PC-3 (cell line): ENCODE data around the gene CDC42BPB. TPM values are rescaled to one million over a fixed set of nuclear protein-coding genes. Genes with fewer than 3 reads are reported as not detected.

Experiments used
- ATAC-seq: fragments of 200-7000 bp; cut with Tn5 transposase; 2 replicates; pipeline ENCODE4 v1.9.1; 2020; ENCODE audit warnings: mild to moderate bottlenecking, moderate library complexity
- BruUV-seq: library from RNA; stranded (reverse); fragments of 400-500 nt; replicated peaks from 2 replicates; lab custom pipeline; 2021; lab: Mats Ljungman, UMichigan
- CTCF ChIA-PET: fragments of 300-600 bp; sonication (Branson Sonifier 250); formaldehyde crosslinking; loops from one replicate; lab custom pipeline; 2022; ENCODE audit warnings: antibody characterized with exemption; lab: Charles Lee
- POLR2A ChIA-PET: fragments of 300-600 bp; sonication (Branson Sonifier 250); formaldehyde crosslinking; loops from one replicate; lab custom pipeline; 2022; ENCODE audit warnings: antibody characterized with exemption; ENCODE audit not compliant: unreplicated experiment; lab: Charles Lee
- DNase-seq: peaks from one replicate; pipeline ENCODE4 v3.0.0-alpha.2; 2015
- H2AFZ ChIP-seq: fragments of 300-600 bp; sonication (generic); 2 replicates; pipeline ENCODE4 v1.6.0; 2016; ENCODE audit warnings: antibody characterized with exemption, low read length
- H3F3A ChIP-seq: fragments of 300-600 bp; sonication (generic); one replicate; pipeline ENCODE4 v1.6.0; 2017; ENCODE audit warnings: antibody characterized with exemption, low read length, control low read depth, mild to moderate bottlenecking; ENCODE audit not compliant: unreplicated experiment
- H3K27ac ChIP-seq: fragments of 300-600 bp; sonication (generic); 2 replicates; pipeline ENCODE4 v1.5.1; 2016; ENCODE audit warnings: mild to moderate bottlenecking, low read length
- H3K27me3 ChIP-seq: fragments of 300-600 bp; sonication (generic); 2 replicates; pipeline ENCODE4 v1.6.1; 2016; ENCODE audit warnings: low read length, mixed read lengths
- H3K36me3 ChIP-seq: fragments of 300-600 bp; sonication (generic); 2 replicates; pipeline ENCODE4 v1.6.1; 2016; ENCODE audit warnings: low read depth, mixed run types, low read length, mixed read lengths
- H3K4me1 ChIP-seq: fragments of 300-600 bp; sonication (generic); 2 replicates; pipeline ENCODE4 v1.5.1; 2016; ENCODE audit warnings: low read length; ENCODE audit not compliant: insufficient read depth
- H3K4me2 ChIP-seq: fragments of 300-600 bp; sonication (generic); 2 replicates; pipeline ENCODE4 v1.6.0; 2016; ENCODE audit warnings: low read length
- H3K4me3 ChIP-seq: fragments of 300-600 bp; sonication (generic); 2 replicates; pipeline ENCODE4 v1.5.1; 2016; ENCODE audit warnings: mild to moderate bottlenecking, low read length, mixed read lengths
- H3K79me2 ChIP-seq: fragments of 300-600 bp; sonication (generic); 2 replicates; pipeline ENCODE4 v1.6.1; 2017; ENCODE audit warnings: low read length, mixed read lengths
- H3K9ac ChIP-seq: fragments of 300-600 bp; sonication (generic); 2 replicates; pipeline ENCODE4 v1.6.0; 2016; ENCODE audit warnings: mild to moderate bottlenecking, low read length
- H3K9me2 ChIP-seq: fragments of 300-600 bp; sonication (generic); replicated peaks from 2 replicates; pipeline ENCODE4 v1.6.1; 2016; ENCODE audit warnings: mixed run types, low read length, mixed read lengths
- H3K9me3 ChIP-seq: fragments of 300-600 bp; sonication (generic); 2 replicates; pipeline ENCODE4 v1.6.1; 2016; ENCODE audit warnings: low read length, mixed read lengths
- H4K20me1 ChIP-seq: fragments of 300-600 bp; sonication (generic); 2 replicates; pipeline ENCODE4 v1.6.1; 2016; ENCODE audit warnings: low read length, mixed read lengths
- EZH2 ChIP-seq: fragments of 300-600 bp; sonication (generic); IDR thresholded peaks from one replicate; pipeline ENCODE4 v1.6.1; 2017; ENCODE audit warnings: antibody characterized with exemption, mild to moderate bottlenecking, low read length; ENCODE audit not compliant: unreplicated experiment
- EZH2phosphoT487 ChIP-seq: fragments of 300-600 bp; sonication (generic); IDR thresholded peaks from 2 replicates; pipeline ENCODE4 v1.6.1; 2018; ENCODE audit warnings: mild to moderate bottlenecking, antibody characterized with exemption, low read length, borderline replicate concordance
- intact Hi-C: fragments of 100-400 bp; cut with micrococcal nuclease; formaldehyde crosslinking; loops from 2 replicates; pipeline ENCODE4 v1.9.0; 2023
- total RNA-seq: library from RNA; depleted of rRNA; stranded (reverse); fragments of >200 nt; gene quantifications from 2 replicates; pipeline ENCODE4 v1.2.3, GENCODE V29; 2014
- TF ChIP-seq, protein P1 (sequence below): fragments of 300-600 bp; sonication (generic); conservative IDR thresholded peaks from 2 replicates; pipeline ENCODE4 v1.5.1; 2017; ENCODE audit warnings: antibody characterized with exemption, low read depth, mild to moderate bottlenecking, low read length

CDC42BPB gene
- total RNA-seq, 1 experiment from 2014 or later = 73.0 TPM

DNA sequence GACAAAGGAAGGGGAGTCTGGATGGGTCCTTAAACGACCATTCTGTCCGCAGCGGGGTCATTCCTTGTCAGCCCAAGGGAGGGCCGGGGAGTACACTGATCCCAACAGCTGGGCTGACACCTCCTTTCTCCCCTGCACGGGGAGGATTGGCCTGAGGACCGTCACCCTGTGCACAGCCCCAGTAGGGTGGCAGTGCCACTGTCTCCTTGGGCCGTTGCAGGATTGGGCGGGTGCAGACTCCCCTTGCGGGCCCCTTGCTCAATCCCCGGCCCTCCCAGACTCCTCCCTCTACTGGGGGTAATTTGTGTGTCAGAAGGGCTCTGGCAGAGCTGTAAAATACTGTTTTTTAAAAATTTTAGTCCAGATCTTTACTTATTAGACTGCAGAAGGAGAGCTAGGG, 147.4 kb downstream of the CDC42BPB start:
- CTCF ChIA-PET = no interaction called here
- POLR2A ChIA-PET = no interaction called here
- H3K79me2 ChIP-seq = no peaks in the 10 kb centered on the region
- H3K27me3 ChIP-seq = no peaks in the 10 kb centered on the region
- H3F3A ChIP-seq = no peaks in the 10 kb centered on the region
- no peaks in the 10 kb centered on the region for H3K4me1 ChIP-seq
- no peak overlapping the region for H3K4me2 ChIP-seq
- H3K9ac ChIP-seq = no peak overlapping the region
- TF ChIP-seq EZH2phosphoT487 (no peak), EZH2 (no peak)
- TF ChIP-seq, protein P1, sequence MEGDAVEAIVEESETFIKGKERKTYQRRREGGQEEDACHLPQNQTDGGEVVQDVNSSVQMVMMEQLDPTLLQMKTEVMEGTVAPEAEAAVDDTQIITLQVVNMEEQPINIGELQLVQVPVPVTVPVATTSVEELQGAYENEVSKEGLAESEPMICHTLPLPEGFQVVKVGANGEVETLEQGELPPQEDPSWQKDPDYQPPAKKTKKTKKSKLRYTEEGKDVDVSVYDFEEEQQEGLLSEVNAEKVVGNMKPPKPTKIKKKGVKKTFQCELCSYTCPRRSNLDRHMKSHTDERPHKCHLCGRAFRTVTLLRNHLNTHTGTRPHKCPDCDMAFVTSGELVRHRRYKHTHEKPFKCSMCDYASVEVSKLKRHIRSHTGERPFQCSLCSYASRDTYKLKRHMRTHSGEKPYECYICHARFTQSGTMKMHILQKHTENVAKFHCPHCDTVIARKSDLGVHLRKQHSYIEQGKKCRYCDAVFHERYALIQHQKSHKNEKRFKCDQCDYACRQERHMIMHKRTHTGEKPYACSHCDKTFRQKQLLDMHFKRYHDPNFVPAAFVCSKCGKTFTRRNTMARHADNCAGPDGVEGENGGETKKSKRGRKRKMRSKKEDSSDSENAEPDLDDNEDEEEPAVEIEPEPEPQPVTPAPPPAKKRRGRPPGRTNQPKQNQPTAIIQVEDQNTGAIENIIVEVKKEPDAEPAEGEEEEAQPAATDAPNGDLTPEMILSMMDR = no peak
- H3K36me3 ChIP-seq = peaks cover 2% of the 10 kb centered on the region; the same call in 1 of the 2 replicates
- no peak; the same call in 1 of the 2 replicates for ATAC-seq
- DNase-seq = no peak
- no peak overlapping the region for H3K27ac ChIP-seq
- H3K9me3 ChIP-seq = no peaks in the 10 kb centered on the region
- intact Hi-C loops = loop anchor here (10.0 kb wide), 1 partner anchor 135 kb away; the partner anchor contains the start of gene TRAF3
- no peaks in the 10 kb centered on the region for H4K20me1 ChIP-seq
- no peaks in the 10 kb centered on the region for H3K9me2 ChIP-seq
- no peak overlapping the region for H3K4me3 ChIP-seq
- no peak overlapping the region for H2AFZ ChIP-seq
- no TSS peak for BruUV-seq

DNA sequence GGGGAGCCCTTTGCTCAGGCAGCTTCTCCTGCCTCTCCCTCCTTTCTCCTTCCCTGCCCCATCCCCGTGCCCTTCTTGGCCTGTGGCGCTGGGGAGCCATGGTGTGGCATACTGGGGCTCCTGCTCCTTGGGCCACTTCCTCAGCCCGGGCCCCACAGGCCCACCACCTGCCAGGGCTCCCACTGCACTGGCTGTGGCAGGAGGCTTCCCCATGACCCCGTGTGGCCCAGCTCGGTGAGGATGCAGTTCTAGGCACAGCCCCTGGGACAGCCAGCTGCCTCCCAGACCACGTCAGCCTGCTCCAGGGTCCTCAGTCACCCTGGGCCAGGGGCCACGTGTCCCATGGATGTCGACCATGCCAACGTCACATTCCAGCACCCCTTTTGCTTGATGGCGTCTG, 147.9 kb downstream of the CDC42BPB start:
- BruUV-seq = no TSS peak
- Histone ChIP-seq H3K4me2 (no peak overlapping the region), H3K4me3 (no peak overlapping the region), H2AFZ (no peak overlapping the region), H3K9me3 (no peaks in the 10 kb centered on the region), H3K4me1 (no peaks in the 10 kb centered on the region), H3K27me3 (no peaks in the 10 kb centered on the region), H3K79me2 (no peaks in the 10 kb centered on the region), H3K27ac (no peak overlapping the region), H4K20me1 (no peaks in the 10 kb centered on the region), H3K36me3 (peaks cover 2% of the 10 kb centered on the region; the same call in 1 of the 2 replicates), H3F3A (no peaks in the 10 kb centered on the region), H3K9ac (no peak overlapping the region), H3K9me2 (no peaks in the 10 kb centered on the region)
- intact Hi-C loops = no loop called here
- POLR2A ChIA-PET = no interaction called here
- TF ChIP-seq, protein P1 = no peak
- no peak for TF ChIP-seq EZH2
- TF ChIP-seq EZH2phosphoT487 = no peak
- CTCF ChIA-PET = no interaction called here
- no peak for ATAC-seq
- DNase-seq = no peak

DNA sequence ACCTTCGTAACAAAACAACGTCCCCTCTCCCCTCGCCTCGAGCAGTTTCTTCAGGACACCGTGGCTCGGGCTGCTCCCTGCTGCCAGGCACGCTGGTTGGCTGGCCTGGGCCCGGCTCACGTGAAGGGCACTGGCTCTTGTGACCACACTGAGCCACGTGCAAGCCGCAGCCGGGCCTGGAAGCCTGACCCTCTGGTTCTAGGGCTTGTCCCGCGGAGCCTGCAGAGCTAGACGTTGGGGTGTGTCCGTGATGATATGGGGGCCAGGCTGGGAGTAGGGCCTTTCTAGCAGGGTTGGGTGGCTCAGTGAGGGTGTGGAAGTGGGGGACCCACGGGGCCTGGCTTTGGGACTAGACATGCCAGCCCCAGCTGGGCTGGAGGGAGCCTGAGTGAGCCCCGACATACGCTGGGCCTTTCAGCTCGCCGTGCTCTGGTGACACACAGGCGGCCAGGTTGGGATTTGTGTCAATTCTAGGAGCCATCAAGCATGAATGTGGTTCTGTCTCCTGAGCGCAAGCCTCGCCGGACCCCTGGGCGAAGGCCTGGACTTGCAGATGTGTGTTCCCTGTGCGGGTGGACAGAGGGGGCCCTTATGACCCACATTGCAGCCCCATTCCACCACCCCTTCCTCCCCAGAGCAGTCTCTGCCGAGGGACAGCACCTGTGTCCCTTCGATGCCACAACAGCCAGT, 148.4 kb downstream of the CDC42BPB start:
- ChIA-PET CTCF (no interaction called here), POLR2A (no interaction called here)
- Histone ChIP-seq H3F3A (no peaks in the 10 kb centered on the region), H3K79me2 (no peaks in the 10 kb centered on the region), H3K9ac (no peak overlapping the region), H3K36me3 (peaks cover 2% of the 10 kb centered on the region; the same call in 1 of the 2 replicates), H3K4me1 (no peaks in the 10 kb centered on the region), H3K27ac (no peak overlapping the region), H3K4me3 (no peak overlapping the region), H2AFZ (no peak overlapping the region), H3K27me3 (no peaks in the 10 kb centered on the region), H3K9me3 (no peaks in the 10 kb centered on the region), H4K20me1 (no peaks in the 10 kb centered on the region), H3K9me2 (no peaks in the 10 kb centered on the region), H3K4me2 (no peak overlapping the region)
- ATAC-seq (no peak), DNase-seq (no peak)
- intact Hi-C loops = no loop called here
- no peak for TF ChIP-seq EZH2
- no TSS peak for BruUV-seq
